Activated naive CD8-positive, alpha-beta T cell treated with anti-CD3 and anti-CD28 coated beads for 36 hours (primary cell): ENCODE results near the gene PRADC1. TPM values are rescaled to one million over a fixed set of nuclear protein-coding genes. Genes with fewer than 3 reads are reported as not detected.
A peak's percentile ranks its signal among the peaks of the same experiment; 100 is the strongest.

ENCODE experiments used
- DNase-seq: peaks from one replicate; pipeline ENCODE4 v3.0.0; 2021
- H3K27ac Mint-ChIP-seq: one replicate; pipeline ENCODE4 v1.8.0; 2022; ENCODE audit warnings: mild to moderate bottlenecking, moderate library complexity, mixed read lengths
- H3K27me3 Mint-ChIP-seq: one replicate; pipeline ENCODE4 v1.8.0; 2022; ENCODE audit warnings: mild to moderate bottlenecking, mixed read lengths
- H3K36me3 Mint-ChIP-seq: one replicate; pipeline ENCODE4 v1.8.0; 2021; ENCODE audit warnings: mild to moderate bottlenecking, mixed read lengths
- H3K4me1 Mint-ChIP-seq: one replicate; pipeline ENCODE4 v1.8.0; 2021; ENCODE audit warnings: mixed read lengths
- H3K4me3 Mint-ChIP-seq: one replicate; pipeline ENCODE4 v1.8.0; 2022; ENCODE audit warnings: mild to moderate bottlenecking, moderate library complexity, mixed read lengths
- H3K9me3 Mint-ChIP-seq: one replicate; pipeline ENCODE4 v1.8.0; 2022; ENCODE audit warnings: mixed read lengths
- total RNA-seq, 2 experiments: library from RNA; stranded (reverse); gene quantifications; one replicate each; pipeline ENCODE4 v1.2.3, GENCODE V29; 2021

Gene PRADC1
- total RNA-seq, 2 experiments from 2014 or later = 19.6 to 20.9 TPM

- peaks cover 3% of the 10 kb centered on the region for H3K4me1 Mint-ChIP-seq
- no peaks in the 10 kb centered on the region for H3K27me3 Mint-ChIP-seq
- peaks cover 22% of the 10 kb centered on the region for H3K36me3 Mint-ChIP-seq
- H3K27ac Mint-ChIP-seq = peak overlapping the region; percentile 48
- DNase-seq = no peak
- no peaks in the 10 kb centered on the region for H3K9me3 Mint-ChIP-seq
- H3K4me3 Mint-ChIP-seq = no peak overlapping the region
Measured at GRCh38 chr2:73253901-73254300, 20.9 kb upstream of the PRADC1 start.

- no peak overlapping the region for H3K4me3 Mint-ChIP-seq
- peaks cover 22% of the 10 kb centered on the region for H3K36me3 Mint-ChIP-seq
- peaks cover 3% of the 10 kb centered on the region for H3K4me1 Mint-ChIP-seq
- no peak for DNase-seq
- no peaks in the 10 kb centered on the region for H3K9me3 Mint-ChIP-seq
- H3K27me3 Mint-ChIP-seq = no peaks in the 10 kb centered on the region
- H3K27ac Mint-ChIP-seq = peak overlapping the region; percentile 48
Measured at GRCh38 chr2:73253400-73253799, 20.4 kb upstream of the PRADC1 start.

GRCh38 chr2:73252238-73253027 is 19.4 kb upstream of the PRADC1 start:
- DNase-seq = no peak
- H3K36me3 Mint-ChIP-seq = peaks cover 25% of the 10 kb centered on the region
- H3K4me1 Mint-ChIP-seq = peaks cover 3% of the 10 kb centered on the region
- no peak overlapping the region for H3K4me3 Mint-ChIP-seq
- no peaks in the 10 kb centered on the region for H3K9me3 Mint-ChIP-seq
- no peak overlapping the region for H3K27ac Mint-ChIP-seq
- H3K27me3 Mint-ChIP-seq = no peaks in the 10 kb centered on the region

GRCh38 chr2:73250872-73251846 is 18.1 kb upstream of the PRADC1 start:
- Mint-ChIP-seq H3K4me3 (no peak overlapping the region), H3K9me3 (no peaks in the 10 kb centered on the region), H3K27me3 (no peaks in the 10 kb centered on the region), H3K27ac (peak overlapping the region; percentile 22), H3K4me1 (peaks cover 3% of the 10 kb centered on the region), H3K36me3 (peaks cover 34% of the 10 kb centered on the region)
- no peak for DNase-seq

GRCh38 chr2:73249636-73250035 is 16.6 kb upstream of the PRADC1 start:
- Mint-ChIP-seq H3K27me3 (no peaks in the 10 kb centered on the region), H3K36me3 (peaks cover 34% of the 10 kb centered on the region), H3K4me3 (no peak overlapping the region), H3K4me1 (peaks cover 6% of the 10 kb centered on the region), H3K9me3 (no peaks in the 10 kb centered on the region), H3K27ac (no peak overlapping the region)
- DNase-seq = no peak

- H3K36me3 Mint-ChIP-seq = peaks cover 33% of the 10 kb centered on the region
- H3K27me3 Mint-ChIP-seq = no peaks in the 10 kb centered on the region
Measured at GRCh38 chr2:73246850-73247249, 13.8 kb upstream of the PRADC1 start.

GRCh38 chr2:73244580-73244979 is 11.5 kb upstream of the PRADC1 start:
- peak overlapping the region; percentile 41 for H3K27ac Mint-ChIP-seq
- H3K36me3 Mint-ChIP-seq = peaks cover 22% of the 10 kb centered on the region
- no peak for DNase-seq
- no peak overlapping the region for H3K4me3 Mint-ChIP-seq
- peaks cover 12% of the 10 kb centered on the region for H3K4me1 Mint-ChIP-seq
- no peaks in the 10 kb centered on the region for H3K27me3 Mint-ChIP-seq
- H3K9me3 Mint-ChIP-seq = no peaks in the 10 kb centered on the region

More at GRCh38 chr2:73246850-73247249, 13.8 kb upstream of the PRADC1 start:
- no peak for DNase-seq
- Mint-ChIP-seq H3K9me3 (no peaks in the 10 kb centered on the region), H3K4me1 (peaks cover 10% of the 10 kb centered on the region), H3K4me3 (no peak overlapping the region), H3K27ac (peak overlapping the region; percentile 2)

GRCh38 chr2:73243884-73244570 is 11.0 kb upstream of the PRADC1 start:
- peaks cover 17% of the 10 kb centered on the region for H3K4me1 Mint-ChIP-seq
- no peak for DNase-seq
- peak overlapping the region; percentile 41 for H3K27ac Mint-ChIP-seq
- no peak overlapping the region for H3K4me3 Mint-ChIP-seq
- H3K9me3 Mint-ChIP-seq = no peaks in the 10 kb centered on the region
- no peaks in the 10 kb centered on the region for H3K27me3 Mint-ChIP-seq
- peaks cover 22% of the 10 kb centered on the region for H3K36me3 Mint-ChIP-seq

GRCh38 chr2:73239776-73240175 is 6.7 kb upstream of the PRADC1 start:
- no peak overlapping the region for H3K4me3 Mint-ChIP-seq
- no peak for DNase-seq
- peaks cover 42% of the 10 kb centered on the region for H3K4me1 Mint-ChIP-seq
- H3K9me3 Mint-ChIP-seq = no peaks in the 10 kb centered on the region
- H3K36me3 Mint-ChIP-seq = peaks cover 44% of the 10 kb centered on the region
- no peaks in the 10 kb centered on the region for H3K27me3 Mint-ChIP-seq
- peak overlapping the region; percentile 60 for H3K27ac Mint-ChIP-seq

GRCh38 chr2:73238976-73239375 is 5.9 kb upstream of the PRADC1 start:
- peaks cover 35% of the 10 kb centered on the region for H3K4me1 Mint-ChIP-seq

GRCh38 chr2:73238149-73238548 is 5.1 kb upstream of the PRADC1 start:
- H3K27me3 Mint-ChIP-seq = no peaks in the 10 kb centered on the region
- H3K36me3 Mint-ChIP-seq = peaks cover 45% of the 10 kb centered on the region
- no peak overlapping the region for H3K27ac Mint-ChIP-seq
- H3K4me1 Mint-ChIP-seq = peaks cover 35% of the 10 kb centered on the region
- no peaks in the 10 kb centered on the region for H3K9me3 Mint-ChIP-seq
- DNase-seq = no peak
- peak overlapping the region; percentile 14 for H3K4me3 Mint-ChIP-seq

More at GRCh38 chr2:73238976-73239375, 5.9 kb upstream of the PRADC1 start:
- Mint-ChIP-seq H3K27me3 (no peaks in the 10 kb centered on the region), H3K27ac (peak overlapping the region; percentile 25), H3K36me3 (peaks cover 47% of the 10 kb centered on the region), H3K9me3 (no peaks in the 10 kb centered on the region), H3K4me3 (no peak overlapping the region)
- DNase-seq = no peak

- peaks cover 37% of the 10 kb centered on the region for H3K4me1 Mint-ChIP-seq
- DNase-seq = no peak
- H3K4me3 Mint-ChIP-seq = peak overlapping the region; percentile 99
- H3K27ac Mint-ChIP-seq = peak overlapping the region; percentile 58
- H3K27me3 Mint-ChIP-seq = no peaks in the 10 kb centered on the region
- H3K36me3 Mint-ChIP-seq = peaks cover 43% of the 10 kb centered on the region
- no peaks in the 10 kb centered on the region for H3K9me3 Mint-ChIP-seq
Measured at GRCh38 chr2:73237168-73237567, 4.1 kb upstream of the PRADC1 start.

GRCh38 chr2:73235315-73236028 is 2.4 kb upstream of the PRADC1 start:
- DNase-seq = no peak
- H3K4me1 Mint-ChIP-seq = peaks cover 37% of the 10 kb centered on the region
- peak overlapping the region; percentile 94 for H3K27ac Mint-ChIP-seq
- H3K27me3 Mint-ChIP-seq = no peaks in the 10 kb centered on the region
- peak overlapping the region; percentile 99 for H3K4me3 Mint-ChIP-seq
- no peaks in the 10 kb centered on the region for H3K9me3 Mint-ChIP-seq
- peaks cover 41% of the 10 kb centered on the region for H3K36me3 Mint-ChIP-seq
